ENCODE data around the gene CDKAL1.
A peak's percentile ranks its signal among the peaks of the same experiment; 100 is the strongest.
"Not testable (repeated sequence)": the region's sequence is repeated elsewhere in the genome, so short reads cannot be mapped to it uniquely, and the experiment has no call there.

The CDKAL1 gene

GRCh38 chr6:20534295-20535262 lies at the start of gene CDKAL1:
CDKAL1 (plus strand) TSS chr6:20534457; CDS start chr6:20546351, 11,894 bp downstream.
- peak; percentile 79 to 93 for DNase-seq

DNA sequence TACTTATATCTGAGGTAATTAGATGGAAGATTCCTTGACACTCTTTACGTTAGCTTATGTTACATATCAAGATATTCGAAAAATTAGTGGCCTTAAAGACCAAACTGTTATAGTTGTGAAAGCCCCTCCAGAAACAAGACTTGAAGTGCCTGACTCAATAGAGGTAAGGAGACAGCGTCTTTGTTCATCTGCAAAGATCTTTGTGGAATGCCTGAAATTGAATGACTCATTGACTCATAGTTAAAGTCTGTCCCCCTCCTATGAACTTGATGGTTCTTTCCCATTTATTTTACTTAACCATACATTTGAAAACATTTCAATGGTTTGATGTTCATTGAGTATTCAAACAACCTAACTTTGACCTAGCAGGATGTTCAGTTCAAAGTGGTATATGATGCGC lies 47.6 kb upstream of the CDKAL1 start:
- DNase-seq, result no peak

GRCh38 chr6:20487669-20488375 lies 46.4 kb upstream of the CDKAL1 start:
- DNase-seq, result no peak

DNA sequence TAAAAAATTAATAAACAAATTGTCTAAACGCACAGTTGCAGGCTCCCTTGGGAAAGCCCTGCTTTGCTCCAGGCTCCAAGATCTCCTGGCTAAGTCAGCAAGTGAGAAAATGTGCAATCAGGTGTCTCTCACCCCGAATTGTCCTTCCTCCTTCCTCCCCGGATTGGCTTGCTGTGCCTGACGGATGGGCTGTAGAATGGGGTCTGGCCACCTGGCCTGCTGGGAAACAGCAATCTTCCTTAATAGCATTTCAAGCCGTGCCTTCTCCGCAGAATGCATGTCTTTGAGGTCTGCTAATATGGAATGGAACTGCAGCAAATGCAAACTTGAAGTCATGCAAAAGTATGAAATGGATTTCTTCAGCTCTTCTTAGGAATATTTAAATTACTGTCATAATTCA lies 43.7 kb upstream of the CDKAL1 start:
- no peak for DNase-seq

GRCh38 chr6:20492099-20492498 lies 42.2 kb upstream of the CDKAL1 start:
- no peak for DNase-seq

DNA sequence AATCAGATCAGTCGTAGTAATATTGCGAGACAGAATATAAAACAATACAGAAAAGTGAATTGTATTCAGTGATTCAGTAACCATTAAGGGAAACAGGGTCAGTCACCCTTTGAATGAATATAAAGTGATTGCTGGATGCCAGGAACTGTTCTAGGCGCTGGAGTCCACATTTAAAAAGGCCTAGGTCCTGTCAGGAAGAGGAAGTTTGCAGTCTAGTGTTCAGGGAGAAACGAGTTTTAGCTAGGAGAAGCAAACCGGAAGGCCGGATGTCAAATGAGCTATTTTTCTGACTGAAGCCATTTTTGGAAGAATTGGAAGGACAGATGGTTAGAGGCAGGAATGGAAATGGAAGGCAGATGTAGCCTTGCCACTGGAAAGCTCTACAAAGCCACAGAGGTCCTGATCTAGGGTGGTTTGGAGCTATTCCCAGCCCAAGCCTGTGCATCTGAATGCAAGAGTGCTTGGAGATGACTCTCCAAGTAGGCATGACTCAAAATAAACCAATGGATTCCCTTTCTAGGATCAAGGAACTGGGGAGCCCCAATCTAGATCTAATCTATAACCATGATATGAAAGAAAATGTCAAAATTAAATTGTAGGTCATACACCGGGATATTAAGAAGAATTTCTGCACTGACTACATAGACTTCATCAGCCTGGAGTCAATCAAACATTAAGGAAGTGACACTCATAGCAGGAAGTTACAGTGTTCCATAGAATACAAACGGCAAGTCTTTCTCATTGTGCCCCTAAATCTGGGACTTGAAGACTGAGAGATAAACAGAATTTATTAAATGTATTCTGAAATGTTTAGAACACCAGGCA lies 36.8 kb upstream of the CDKAL1 start:
- DNase-seq, result peak in 1 of 2 experiments; percentile 7

- no peak for DNase-seq
Measured at GRCh38 chr6:20498041-20498385, 36.2 kb upstream of the CDKAL1 start.

DNA sequence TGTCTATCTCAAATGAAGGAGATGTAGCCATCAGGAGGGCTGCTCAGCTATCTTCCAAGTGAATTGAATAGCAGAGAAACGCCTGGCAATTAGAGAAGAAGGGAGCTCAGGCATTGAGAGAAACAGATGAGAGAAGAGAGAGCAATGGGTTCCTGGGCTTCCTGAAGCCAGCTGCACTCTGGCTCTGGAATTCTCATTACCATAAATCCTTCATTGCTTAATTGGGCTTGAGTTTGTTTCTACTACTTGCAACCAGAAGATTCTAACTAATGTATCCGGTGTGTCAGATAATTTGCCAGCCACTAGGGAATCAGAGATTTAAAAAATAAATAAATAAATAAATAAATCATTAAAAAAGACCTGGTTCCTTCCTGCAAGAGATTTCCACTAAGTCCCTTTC lies 25.0 kb upstream of the CDKAL1 start:
- no peak for DNase-seq

GRCh38 chr6:20511852-20512251 lies 22.4 kb upstream of the CDKAL1 start:
- no peak for DNase-seq

GRCh38 chr6:20525208-20525607 lies 9.0 kb upstream of the CDKAL1 start:
- not testable (repeated sequence) for DNase-seq

DNA sequence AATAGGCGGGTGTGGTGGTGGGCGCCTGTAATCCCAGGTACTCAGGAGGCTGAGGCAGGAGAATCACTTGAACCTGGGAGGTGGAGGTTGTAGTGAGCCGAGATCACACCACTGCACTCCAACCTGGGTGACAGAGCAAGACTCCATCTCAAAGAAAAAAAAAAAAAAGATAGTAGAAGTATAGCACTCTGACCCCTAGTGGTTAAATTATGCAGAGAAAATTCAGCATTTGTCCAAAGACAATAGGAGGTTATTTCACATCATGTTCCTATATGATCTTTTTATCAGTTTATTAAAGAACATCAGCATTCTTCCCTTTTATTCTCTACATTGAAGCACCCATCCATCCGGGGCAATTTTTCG lies 5.2 kb upstream of the CDKAL1 start:
- peak in 1 of 2 experiments; percentile 61 for DNase-seq

DNA sequence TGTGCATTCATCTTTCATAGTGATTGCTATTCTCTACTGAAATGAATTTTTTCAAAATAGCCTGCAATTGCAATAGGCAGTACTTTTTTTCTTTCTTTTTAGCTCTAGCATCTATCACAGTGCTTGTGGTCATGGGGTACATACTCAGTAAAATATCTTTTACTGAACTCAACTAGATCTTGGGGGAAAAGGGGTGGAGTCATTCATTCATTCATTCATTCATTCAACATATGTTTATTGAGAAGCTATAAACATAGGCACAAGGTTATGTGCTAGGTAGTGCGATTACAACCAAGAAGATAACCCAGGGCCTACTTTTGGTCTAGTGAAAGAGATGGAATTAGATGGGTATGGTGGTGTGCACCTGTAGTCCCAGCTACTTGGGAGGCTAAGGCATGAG lies 1.4 kb upstream of the CDKAL1 start:
- no peak for DNase-seq

DNA sequence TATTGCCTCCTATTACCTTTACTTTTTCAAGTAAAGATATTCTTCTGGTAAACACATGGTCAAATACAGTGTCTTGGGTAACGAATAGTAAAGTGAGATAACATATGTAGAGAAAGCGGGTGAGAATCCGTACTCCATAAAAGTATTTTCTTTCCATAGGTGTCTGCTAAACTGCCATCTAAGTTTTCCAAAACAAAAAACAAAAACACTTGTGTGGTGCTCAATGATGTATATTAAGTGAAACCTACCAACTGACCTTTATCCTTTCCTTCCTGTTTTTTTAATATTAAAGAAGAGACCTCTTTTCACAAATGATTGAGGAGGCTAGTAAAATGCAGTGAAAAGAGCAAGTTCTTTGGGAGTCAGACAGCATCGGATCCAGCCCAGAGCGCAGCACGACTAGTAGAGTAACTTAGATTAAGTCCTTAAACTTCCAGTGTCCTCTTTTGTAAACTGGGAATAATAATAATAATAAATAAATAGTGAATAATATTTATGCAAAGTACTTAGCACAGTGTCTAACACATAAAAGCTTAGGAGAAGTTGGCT lies 437 bp upstream of the CDKAL1 start:
- no peak for DNase-seq

DNA sequence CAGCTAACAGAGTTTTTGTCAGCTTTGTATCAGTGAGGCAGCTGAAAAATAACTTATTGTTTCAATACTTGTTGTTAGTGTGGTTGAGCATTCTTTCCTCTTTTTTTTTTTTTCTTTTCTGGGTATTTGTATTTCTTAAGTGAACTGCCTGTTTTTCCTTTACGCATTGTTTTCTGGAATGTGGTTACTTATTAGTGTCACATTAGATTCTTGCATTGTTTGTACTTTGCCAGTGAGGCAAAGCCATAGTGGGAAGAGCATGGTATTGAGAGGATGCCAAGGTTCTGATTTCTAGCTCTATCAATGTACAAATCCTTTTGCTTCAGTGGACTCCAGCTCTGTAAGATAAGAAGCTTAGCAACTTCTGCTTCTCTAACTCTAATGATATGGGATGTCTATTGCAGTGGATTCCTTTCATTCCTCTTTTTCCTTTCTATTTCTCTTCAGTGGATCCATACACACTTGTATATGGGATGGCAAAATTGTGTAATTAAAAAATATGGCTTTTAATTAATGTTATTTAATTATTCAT lies 3.9 kb downstream of the CDKAL1 start:
- DNase-seq, result no peak

DNA sequence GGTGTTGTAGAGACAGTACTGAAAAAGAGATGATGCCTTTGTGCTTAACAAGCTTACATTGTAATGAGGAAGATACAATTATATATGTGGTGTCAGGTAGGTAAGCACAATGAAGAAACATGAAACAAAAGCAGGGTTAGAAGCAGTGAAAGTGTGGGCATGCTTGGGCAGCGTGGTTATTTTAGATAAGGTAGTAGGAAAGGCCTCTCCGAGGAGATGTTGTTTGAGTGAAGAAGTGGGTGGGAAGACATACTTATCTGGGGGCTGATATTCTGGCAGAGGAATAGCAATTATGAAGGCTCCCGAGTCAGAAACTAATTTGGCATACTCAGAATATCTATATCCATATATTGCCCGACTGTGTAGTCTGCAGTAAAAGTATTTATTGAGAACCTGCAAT lies 4.7 kb downstream of the CDKAL1 start:
- DNase-seq, result no peak

GRCh38 chr6:20539387-20539786 lies 5.1 kb downstream of the CDKAL1 start:
- DNase-seq, result no peak

- DNase-seq, result no peak
Measured at GRCh38 chr6:20540683-20541082, 6.4 kb downstream of the CDKAL1 start.

- DNase-seq, result no peak
Measured at GRCh38 chr6:20541382-20541781, 7.1 kb downstream of the CDKAL1 start.

GRCh38 chr6:20542927-20543602 lies 8.8 kb downstream of the CDKAL1 start:
- DNase-seq, result no peak

DNA sequence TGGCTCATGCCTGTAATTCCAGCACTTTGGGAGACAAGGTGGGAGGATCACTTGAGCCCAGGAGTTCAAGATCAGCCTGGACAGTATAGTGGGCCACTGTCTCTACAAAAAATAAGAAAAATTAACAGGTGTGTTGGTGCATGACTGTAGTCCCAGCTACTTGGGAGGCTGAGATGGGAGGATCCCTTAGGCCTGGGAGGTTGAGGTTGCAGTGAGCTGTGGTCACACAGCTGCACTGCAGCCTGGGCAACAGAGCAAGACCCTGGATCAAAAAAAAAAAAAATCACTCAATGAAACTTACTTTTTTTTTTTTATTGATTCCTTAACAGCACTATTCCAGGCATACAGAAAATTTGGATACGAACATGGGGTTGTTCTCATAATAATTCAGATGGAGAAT lies 14.0 kb downstream of the CDKAL1 start:
- DNase-seq, result no peak

DNA sequence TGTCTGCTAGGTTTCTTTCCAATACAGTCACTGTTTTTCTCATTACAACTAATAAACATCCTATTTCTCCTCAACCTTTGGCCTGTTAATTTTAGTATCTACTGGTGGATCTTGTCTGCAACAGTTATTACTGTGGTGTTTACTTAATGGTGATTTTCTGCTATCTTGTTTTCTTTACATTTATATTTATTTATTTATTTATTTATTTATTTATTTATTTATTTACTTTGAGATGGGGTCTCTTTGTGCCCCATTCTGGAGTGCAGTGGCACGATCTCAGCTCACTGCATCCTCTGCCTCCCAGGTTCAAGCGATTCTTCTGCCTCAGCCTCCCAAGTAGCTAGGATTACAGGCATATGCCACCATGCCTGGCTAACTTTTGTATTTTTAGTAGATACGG lies 15.1 kb downstream of the CDKAL1 start:
- DNase-seq, result not testable (repeated sequence)

DNA sequence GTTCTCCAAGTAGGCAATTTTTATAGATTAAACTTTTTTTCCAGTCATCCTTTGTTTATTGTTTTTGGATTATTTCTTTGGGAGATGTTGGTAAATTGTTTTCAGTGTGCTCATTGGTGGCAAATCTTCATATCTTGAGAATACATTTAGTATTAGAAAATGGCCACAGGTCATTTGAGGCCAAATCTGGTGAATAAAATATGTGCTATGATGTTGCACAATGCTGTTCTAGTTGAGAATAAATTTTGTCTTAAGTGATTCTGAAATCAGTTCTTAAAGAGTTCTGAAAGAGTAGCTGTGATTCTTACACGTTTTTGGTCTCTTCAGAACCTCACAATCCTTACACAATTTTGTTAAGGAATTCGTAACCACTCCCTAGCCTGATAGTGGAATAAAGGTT lies 20.1 kb downstream of the CDKAL1 start:
- no peak for DNase-seq
